Glomerular endothelial cell (primary cell): ENCODE measurements around the gene DTNB. TPM values are rescaled to one million over a fixed set of nuclear protein-coding genes. Genes with fewer than 3 reads are reported as not detected.

Experiments used
- DNase-seq: peaks from one replicate; pipeline ENCODE4 v3.0.0-alpha.2; 2011; ENCODE audit warnings: low read depth, low spot score; ENCODE audit errors: extremely low read depth
- total RNA-seq: library from RNA; depleted of rRNA; stranded (reverse); fragments of >200 nt; gene quantifications from 2 replicates; pipeline ENCODE4 v1.2.3, GENCODE V29; 2015

DTNB gene
- total RNA-seq, 1 donor from 2014 or later, result 4.8 TPM

DNA sequence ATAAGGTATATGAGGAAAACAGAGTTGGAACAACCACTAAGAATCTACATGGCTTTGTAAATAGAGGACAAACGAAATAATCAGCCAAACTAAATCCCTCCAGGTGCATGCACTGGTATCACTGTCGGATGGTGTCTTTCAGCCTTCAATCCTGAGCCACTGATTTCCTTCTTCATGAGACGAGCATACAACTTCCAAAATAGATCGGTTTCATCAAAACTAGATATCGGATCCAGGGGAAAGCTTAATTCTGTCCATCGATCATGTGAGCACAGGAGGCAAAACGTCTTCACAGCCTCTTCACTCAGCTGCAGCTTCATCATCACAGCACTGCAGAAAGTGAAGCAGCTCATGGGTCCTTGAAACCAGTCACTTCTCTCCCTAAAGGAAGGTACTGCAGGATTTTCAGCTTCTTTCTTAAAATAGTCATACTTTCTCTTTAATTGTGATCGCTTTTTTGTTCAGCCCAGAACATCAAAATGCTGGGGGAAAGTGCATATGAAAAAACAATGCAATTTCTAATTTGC, 80.5 kb downstream of the DTNB start:
- no peak for DNase-seq

GRCh38 chr2:25590921-25591505, 82.4 kb downstream of the DTNB start:
- no peak for DNase-seq

- DNase-seq, result no peak
Measured at GRCh38 chr2:25589676-25590205, 83.6 kb downstream of the DTNB start.

- no peak for DNase-seq
Measured at GRCh38 chr2:25588576-25588975, 84.8 kb downstream of the DTNB start.

DNA sequence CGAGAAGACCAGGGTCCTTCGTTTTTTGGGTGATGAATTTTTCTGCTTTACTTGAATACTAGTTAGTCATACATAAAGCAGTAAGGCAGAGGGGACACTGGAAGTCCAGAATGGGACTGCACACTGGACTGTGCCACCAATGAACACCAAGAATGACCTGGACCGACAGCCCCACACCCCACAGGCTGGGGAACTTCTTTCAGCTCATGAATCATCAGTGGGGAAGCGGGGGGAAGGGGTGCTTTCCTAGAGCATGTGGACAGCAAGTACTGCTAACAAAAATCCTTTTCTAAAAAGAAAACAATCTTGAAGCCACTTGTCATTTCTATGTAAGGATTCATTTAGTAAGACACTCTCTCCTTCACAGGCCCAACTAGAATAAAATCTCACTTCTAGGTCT, 86.0 kb downstream of the DTNB start:
- DNase-seq, result no peak

- no peak for DNase-seq
Measured at GRCh38 chr2:25586726-25587144, 86.6 kb downstream of the DTNB start.

- DNase-seq, result no peak
Measured at GRCh38 chr2:25585189-25585588, 88.2 kb downstream of the DTNB start.

GRCh38 chr2:25582077-25582830, 91.1 kb downstream of the DTNB start:
- no peak for DNase-seq

DNA sequence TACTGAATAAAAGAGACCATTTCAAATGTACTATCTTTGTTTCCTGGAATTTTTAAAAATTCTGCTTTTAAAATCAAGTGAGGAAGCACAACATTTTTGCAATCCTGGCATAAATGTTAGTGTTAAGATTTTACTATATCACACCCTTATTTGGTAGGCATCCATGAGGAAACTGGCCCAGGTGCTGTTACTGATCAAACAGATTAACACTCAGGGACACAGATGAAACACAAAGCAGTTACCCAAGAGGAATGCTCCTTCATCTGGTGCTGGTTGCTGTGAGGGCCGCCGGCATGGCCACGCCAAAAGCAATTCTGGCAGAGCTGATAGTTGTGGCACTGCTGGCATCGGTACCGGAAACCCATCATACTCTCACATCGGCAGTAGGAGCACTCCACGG, 96.8 kb downstream of the DTNB start:
- DNase-seq, result no peak

GRCh38 chr2:25572638-25573037, 100.7 kb downstream of the DTNB start:
- DNase-seq, result no peak

- no peak for DNase-seq
Measured at GRCh38 chr2:25570161-25570845, 103.1 kb downstream of the DTNB start.

DNA sequence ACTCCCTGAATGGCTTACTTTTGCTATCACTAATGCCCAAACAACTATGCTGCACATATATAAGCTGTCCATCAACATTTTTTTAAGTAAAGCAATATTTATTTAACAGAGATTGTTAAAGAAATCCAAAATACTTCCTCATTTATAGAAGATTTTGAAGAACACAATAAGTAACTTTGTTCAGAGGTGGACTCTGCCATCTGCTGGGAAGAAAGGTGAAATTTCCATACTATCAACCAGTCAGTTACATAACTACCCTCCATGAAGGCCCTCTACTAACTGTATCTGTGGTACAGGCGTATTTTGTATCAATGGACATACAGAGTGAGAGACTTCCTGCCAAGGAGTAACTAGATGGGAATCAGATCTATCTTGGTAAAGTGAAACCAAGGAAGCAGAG, 106.0 kb downstream of the DTNB start:
- DNase-seq, result no peak

- DNase-seq, result no peak
Measured at GRCh38 chr2:25566694-25567093, 106.7 kb downstream of the DTNB start.

- no peak for DNase-seq
Measured at GRCh38 chr2:25566094-25566493, 107.3 kb downstream of the DTNB start.

DNA sequence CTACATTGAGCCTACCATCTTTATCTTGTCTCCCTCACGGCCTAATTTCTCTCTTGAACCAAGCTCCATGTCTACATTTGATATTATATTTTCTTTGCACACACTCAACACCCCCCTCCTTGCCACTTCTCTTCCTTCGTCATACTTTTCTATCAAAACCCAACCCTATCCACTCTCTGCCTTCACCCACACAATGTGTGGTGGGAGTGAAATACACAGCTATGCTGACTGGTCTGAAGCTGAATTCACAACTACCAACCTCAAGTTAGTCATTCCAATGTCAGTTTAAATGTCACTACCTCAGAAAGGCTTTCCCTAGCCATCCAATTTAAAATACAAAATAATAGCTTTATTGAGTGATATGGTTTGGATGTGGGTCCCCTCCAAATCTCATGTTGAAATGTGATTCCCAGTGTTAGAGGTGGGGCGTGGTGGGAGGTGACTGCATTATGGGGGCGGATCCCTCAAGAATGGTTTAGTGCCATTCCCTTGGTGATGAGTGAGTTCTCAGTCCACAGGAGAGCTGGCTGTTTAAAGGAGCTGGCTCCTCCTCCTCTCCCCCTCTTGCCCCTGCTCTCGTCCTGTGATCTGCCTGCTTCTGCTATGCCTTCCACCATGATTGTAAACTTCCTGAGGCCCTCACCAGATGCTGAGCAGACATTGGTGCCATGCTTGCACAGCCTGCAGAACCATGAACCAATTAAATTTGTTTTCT, 112.1 kb downstream of the DTNB start:
- DNase-seq, result no peak

DNA sequence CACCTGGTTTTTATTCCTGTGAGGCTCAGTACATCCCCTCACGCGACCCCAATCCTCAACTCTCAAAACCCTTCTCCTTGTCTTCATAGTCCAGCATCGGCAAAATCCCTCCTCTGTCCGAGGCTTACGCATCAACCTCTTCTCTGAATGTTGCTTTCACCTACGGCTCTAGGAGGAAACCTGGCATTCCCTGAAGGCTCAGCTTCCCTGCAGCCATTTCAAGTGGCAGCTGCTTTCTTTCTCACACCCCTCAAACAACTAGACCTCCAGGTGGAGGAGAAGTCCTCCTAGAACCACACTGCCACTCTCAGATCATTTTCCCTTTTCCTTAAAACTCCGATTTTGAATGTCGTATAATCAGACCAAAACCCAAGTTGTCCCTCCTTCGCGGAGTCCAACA, 114.2 kb downstream of the DTNB start:
- DNase-seq, result no peak

GRCh38 chr2:25558262-25558661, 115.1 kb downstream of the DTNB start:
- peak; percentile 61 for DNase-seq

GRCh38 chr2:25557179-25558036, 116.0 kb downstream of the DTNB start:
- DNase-seq, result no peak

DNA sequence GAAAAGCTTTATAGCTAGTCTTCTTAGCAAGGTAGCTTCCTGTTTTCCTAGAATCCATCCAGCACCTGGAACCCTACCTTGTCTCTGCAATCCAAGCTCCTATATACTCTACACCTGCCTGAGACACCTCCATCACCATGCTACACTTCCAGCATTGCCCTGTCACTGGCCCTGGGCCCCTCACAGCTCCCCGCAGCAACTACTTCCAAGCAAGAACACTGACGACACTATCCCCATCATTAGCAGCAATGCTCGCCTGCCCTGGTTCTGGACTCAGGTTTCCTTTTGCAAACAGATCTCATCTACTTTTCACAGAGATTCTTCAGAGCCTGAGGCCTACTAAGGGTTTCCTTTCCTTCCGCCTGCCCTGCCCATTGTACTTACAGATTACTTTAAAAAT, 121.1 kb downstream of the DTNB start:
- no peak for DNase-seq

DNA sequence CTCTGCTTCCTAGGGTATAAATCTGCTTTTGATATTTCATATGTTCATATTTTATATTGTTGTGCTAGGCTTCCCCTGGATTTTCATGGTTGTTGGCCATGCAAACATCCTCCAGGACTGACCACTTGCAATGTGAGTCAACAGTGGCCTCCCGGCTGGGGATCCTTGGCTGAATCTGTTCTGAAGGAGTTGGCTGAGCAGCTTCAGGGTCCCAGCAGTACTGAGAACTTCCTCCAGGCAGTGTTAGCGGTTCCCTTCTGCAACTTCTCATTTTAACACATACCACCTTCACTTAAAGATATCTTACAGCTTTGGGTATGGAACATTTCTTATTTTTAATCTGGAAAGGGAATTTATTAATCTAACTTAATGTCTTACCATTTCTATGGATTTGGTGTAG, 122.1 kb downstream of the DTNB start:
- no peak for DNase-seq
